ENCODE results near the gene CADM2. TPM values are rescaled to one million over a fixed set of nuclear protein-coding genes. Genes with fewer than 3 reads are reported as not detected.
"Not testable (repeated sequence)": the region's sequence is repeated elsewhere in the genome, so short reads cannot be mapped to it uniquely, and the experiment has no call there.

The CADM2 gene
- total RNA-seq, 1 experiment from 2014 or later, result 0.64 TPM

DNA sequence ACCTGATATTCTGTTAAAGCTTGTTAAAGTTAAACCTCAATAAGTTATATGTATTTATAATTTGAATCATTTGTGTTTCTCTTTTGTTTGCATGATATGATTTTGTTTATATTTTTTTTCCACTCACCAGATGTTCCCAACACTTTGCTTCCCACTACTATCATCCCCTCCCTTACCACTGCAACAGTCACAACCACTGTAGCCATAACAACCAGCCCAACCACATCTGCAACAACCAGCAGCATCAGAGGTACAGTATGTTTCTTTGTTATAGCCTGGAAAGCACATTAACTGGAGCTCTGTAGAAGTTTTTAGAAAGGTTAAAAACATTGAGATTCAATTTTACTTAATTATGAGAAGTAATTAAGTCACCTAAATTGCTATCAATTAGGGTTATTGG lies 1020.2 kb downstream of the CADM2 start:
- Histone ChIP-seq H3K27me3 (ENCODE audit: control insufficient read depth, insufficient read depth, low read length) (no peaks in the 10 kb centered on the region), H3K9me3 (ENCODE audit: control insufficient read depth, insufficient read depth, low read depth, low read length) (no peaks in the 10 kb centered on the region), H3K4me3 (ENCODE audit: low read depth in 2 of 2, low read length in 2 of 2) (no peak overlapping the region), H3K36me3 (ENCODE audit: control insufficient read depth, insufficient read depth, low read length) (no peaks in the 10 kb centered on the region), H3K27ac (ENCODE audit: low read length) (no peak overlapping the region), H3K4me1 (ENCODE audit: control insufficient read depth, insufficient read depth, low read length) (no peaks in the 10 kb centered on the region)
- TF ChIP-seq POLR2AphosphoS5 (IDR thresholded peaks at IDR 0.05; ENCODE audit: low read depth, low read length) (no peak), SIN3A (IDR thresholded peaks at IDR 0.05; ENCODE audit: borderline replicate concordance, insufficient read depth, low read depth, low read length) (no peak), TCF7L2 (IDR thresholded peaks at IDR 0.05; ENCODE audit: low read depth, low read length) (no peak)
- TF ChIP-seq, protein P1, sequence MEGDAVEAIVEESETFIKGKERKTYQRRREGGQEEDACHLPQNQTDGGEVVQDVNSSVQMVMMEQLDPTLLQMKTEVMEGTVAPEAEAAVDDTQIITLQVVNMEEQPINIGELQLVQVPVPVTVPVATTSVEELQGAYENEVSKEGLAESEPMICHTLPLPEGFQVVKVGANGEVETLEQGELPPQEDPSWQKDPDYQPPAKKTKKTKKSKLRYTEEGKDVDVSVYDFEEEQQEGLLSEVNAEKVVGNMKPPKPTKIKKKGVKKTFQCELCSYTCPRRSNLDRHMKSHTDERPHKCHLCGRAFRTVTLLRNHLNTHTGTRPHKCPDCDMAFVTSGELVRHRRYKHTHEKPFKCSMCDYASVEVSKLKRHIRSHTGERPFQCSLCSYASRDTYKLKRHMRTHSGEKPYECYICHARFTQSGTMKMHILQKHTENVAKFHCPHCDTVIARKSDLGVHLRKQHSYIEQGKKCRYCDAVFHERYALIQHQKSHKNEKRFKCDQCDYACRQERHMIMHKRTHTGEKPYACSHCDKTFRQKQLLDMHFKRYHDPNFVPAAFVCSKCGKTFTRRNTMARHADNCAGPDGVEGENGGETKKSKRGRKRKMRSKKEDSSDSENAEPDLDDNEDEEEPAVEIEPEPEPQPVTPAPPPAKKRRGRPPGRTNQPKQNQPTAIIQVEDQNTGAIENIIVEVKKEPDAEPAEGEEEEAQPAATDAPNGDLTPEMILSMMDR (IDR thresholded peaks at IDR 0.05), result no peak
- TF ChIP-seq, protein P2, sequence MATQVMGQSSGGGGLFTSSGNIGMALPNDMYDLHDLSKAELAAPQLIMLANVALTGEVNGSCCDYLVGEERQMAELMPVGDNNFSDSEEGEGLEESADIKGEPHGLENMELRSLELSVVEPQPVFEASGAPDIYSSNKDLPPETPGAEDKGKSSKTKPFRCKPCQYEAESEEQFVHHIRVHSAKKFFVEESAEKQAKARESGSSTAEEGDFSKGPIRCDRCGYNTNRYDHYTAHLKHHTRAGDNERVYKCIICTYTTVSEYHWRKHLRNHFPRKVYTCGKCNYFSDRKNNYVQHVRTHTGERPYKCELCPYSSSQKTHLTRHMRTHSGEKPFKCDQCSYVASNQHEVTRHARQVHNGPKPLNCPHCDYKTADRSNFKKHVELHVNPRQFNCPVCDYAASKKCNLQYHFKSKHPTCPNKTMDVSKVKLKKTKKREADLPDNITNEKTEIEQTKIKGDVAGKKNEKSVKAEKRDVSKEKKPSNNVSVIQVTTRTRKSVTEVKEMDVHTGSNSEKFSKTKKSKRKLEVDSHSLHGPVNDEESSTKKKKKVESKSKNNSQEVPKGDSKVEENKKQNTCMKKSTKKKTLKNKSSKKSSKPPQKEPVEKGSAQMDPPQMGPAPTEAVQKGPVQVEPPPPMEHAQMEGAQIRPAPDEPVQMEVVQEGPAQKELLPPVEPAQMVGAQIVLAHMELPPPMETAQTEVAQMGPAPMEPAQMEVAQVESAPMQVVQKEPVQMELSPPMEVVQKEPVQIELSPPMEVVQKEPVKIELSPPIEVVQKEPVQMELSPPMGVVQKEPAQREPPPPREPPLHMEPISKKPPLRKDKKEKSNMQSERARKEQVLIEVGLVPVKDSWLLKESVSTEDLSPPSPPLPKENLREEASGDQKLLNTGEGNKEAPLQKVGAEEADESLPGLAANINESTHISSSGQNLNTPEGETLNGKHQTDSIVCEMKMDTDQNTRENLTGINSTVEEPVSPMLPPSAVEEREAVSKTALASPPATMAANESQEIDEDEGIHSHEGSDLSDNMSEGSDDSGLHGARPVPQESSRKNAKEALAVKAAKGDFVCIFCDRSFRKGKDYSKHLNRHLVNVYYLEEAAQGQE (IDR thresholded peaks at IDR 0.05; ENCODE audit: insufficient read depth in 1 of 2, low read depth in 2 of 2, low read length in 1 of 2), result no peak
- no peak for ATAC-seq
- no TSS peak for BruUV-seq (replicated peaks)
- intact Hi-C loops (cut with micrococcal nuclease; ENCODE audit: unreplicated experiment), result no loop called here
- DNase-seq (ENCODE audit: low read depth, low spot score), result no peak
- CTCF ChIA-PET, result no interaction called here
- in situ Hi-C loops (cut with HindIII; ENCODE audit: low pct_unique_long_range_greater_than_20kb, low sequenced_read_pairs), result no loop called here
- POLR2A ChIA-PET, result no interaction called here

DNA sequence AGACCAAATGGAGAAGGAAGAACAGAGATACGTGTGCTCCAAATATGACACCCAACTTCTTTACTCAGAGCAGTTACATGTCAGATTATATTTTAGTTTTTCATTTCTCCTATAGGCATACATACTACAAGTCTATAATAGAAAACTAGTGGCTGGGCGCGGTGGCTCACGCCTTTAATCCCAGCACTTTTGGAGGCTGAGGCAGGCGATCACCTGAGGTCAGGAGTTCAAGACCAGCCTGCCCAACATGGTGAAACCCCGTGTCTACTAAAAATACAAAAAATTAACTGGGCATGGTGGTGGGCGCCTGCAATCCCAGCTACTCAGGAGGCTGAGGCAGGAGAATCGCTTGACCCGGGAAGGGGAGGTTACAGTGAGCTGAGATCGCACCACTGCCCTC lies 1030.8 kb downstream of the CADM2 start:
- BruUV-seq (replicated peaks); intact Hi-C loops (cut with micrococcal nuclease; ENCODE audit: unreplicated experiment): not testable (repeated sequence)

DNA sequence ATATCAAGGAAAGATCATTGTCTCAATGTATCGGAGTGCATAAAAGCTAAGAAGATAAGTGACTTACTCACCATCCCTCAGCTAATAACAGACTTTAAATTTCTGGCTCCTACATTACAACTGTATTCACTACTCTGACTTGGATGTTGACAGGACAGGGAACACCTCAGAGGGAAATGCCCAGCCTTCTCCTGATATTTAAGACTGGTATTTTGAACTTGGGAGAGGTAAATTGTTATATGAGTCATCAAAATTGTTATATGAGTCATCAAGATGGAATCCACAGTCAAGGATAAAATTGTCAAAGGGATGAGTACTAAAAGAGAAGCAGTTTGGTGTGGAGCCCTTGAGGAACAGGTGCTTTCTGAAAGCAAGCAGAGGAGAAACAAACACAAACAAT lies 1070.8 kb downstream of the CADM2 start:
- intact Hi-C loops (cut with micrococcal nuclease; ENCODE audit: unreplicated experiment) (no loop called here), in situ Hi-C loops (cut with HindIII; ENCODE audit: low pct_unique_long_range_greater_than_20kb, low sequenced_read_pairs) (no loop called here)
- H3K4me3 ChIP-seq (ENCODE audit: low read depth in 2 of 2, low read length in 2 of 2), result no peak overlapping the region
- TF ChIP-seq SIN3A (IDR thresholded peaks at IDR 0.05; ENCODE audit: borderline replicate concordance, insufficient read depth, low read depth, low read length), result no peak
- no peak overlapping the region for H3K27ac ChIP-seq (ENCODE audit: low read length)
- POLR2A ChIA-PET, result no interaction called here
- no peaks in the 10 kb centered on the region for H3K9me3 ChIP-seq (ENCODE audit: control insufficient read depth, insufficient read depth, low read depth, low read length)
- no peaks in the 10 kb centered on the region for H3K36me3 ChIP-seq (ENCODE audit: control insufficient read depth, insufficient read depth, low read length)
- no peak for DNase-seq (ENCODE audit: low read depth, low spot score)
- H3K4me1 ChIP-seq (ENCODE audit: control insufficient read depth, insufficient read depth, low read length), result no peaks in the 10 kb centered on the region
- CTCF ChIA-PET, result no interaction called here
- no peaks in the 10 kb centered on the region for H3K27me3 ChIP-seq (ENCODE audit: control insufficient read depth, insufficient read depth, low read length)
- ATAC-seq, result no peak
- BruUV-seq (replicated peaks), result no TSS peak

More for the DNA sequence above, 1030.8 kb downstream of the CADM2 start:
- H3K9me3 ChIP-seq (ENCODE audit: control insufficient read depth, insufficient read depth, low read depth, low read length); CTCF ChIA-PET; H3K4me1 ChIP-seq (ENCODE audit: control insufficient read depth, insufficient read depth, low read length); ATAC-seq; H3K4me3 ChIP-seq (ENCODE audit: low read depth in 2 of 2, low read length in 2 of 2); POLR2A ChIA-PET; in situ Hi-C loops (cut with HindIII; ENCODE audit: low pct_unique_long_range_greater_than_20kb, low sequenced_read_pairs); DNase-seq (ENCODE audit: low read depth, low spot score); H3K27ac ChIP-seq (ENCODE audit: low read length); H3K36me3 ChIP-seq (ENCODE audit: control insufficient read depth, insufficient read depth, low read length); H3K27me3 ChIP-seq (ENCODE audit: control insufficient read depth, insufficient read depth, low read length): not testable (repeated sequence)
